Liver (tissue), 9 donors: ENCODE results near the gene ZSCAN22. TPM values are rescaled to one million over a fixed set of nuclear protein-coding genes. Genes with fewer than 3 reads are reported as not detected.

Experiments used
- DNase-seq: peaks from one replicate; pipeline ENCODE4 v3.0.0-alpha.2; 2017; ENCODE audit warnings: low spot score
- H3K27ac ChIP-seq, 2 donors: one replicate each; pipeline ENCODE4 v1.7.0; 2013; ENCODE audit warnings: inconsistent platforms in 2 of 2, low read length in 2 of 2, control low read depth in 1 of 2, low read depth in 1 of 2, mild to moderate bottlenecking in 1 of 2
- H3K27me3 ChIP-seq, 4 donors: one replicate each; pipeline versions ENCODE4 v1.6.1 to v1.7.0; 2013; ENCODE audit warnings: low read length in 3 of 4, inconsistent platforms in 1 of 4, mild to moderate bottlenecking in 1 of 4, moderate library complexity in 1 of 4; ENCODE audit not compliant: control insufficient read depth in 4 of 4, insufficient read depth in 4 of 4
- H3K36me3 ChIP-seq, 4 donors: one replicate each; pipeline versions ENCODE4 v1.6.1 to v1.7.0; 2013; ENCODE audit warnings: low read length in 3 of 4, mild to moderate bottlenecking in 3 of 4, low read depth in 1 of 4, moderate library complexity in 1 of 4; ENCODE audit not compliant: control insufficient read depth in 4 of 4, insufficient read depth in 3 of 4
- H3K4me1 ChIP-seq, 4 donors: one replicate each; pipeline versions ENCODE4 v1.6.1 to v1.7.0; 2013; ENCODE audit warnings: low read length in 3 of 4, mild to moderate bottlenecking in 3 of 4, moderate library complexity in 1 of 4; ENCODE audit not compliant: control insufficient read depth in 4 of 4, insufficient read depth in 4 of 4
- H3K4me3 ChIP-seq, 3 donors: one replicate each; pipeline versions ENCODE4 v1.6.1 to v1.7.0; 2013; ENCODE audit warnings: low read length in 3 of 3, control low read depth in 1 of 3, low read depth in 1 of 3, mild to moderate bottlenecking in 1 of 3
- H3K9ac ChIP-seq, 2 donors: one replicate each; pipeline ENCODE4 v1.7.0; 2013; ENCODE audit warnings: low read length in 2 of 2, mild to moderate bottlenecking in 2 of 2, moderate library complexity in 2 of 2, control low read depth in 1 of 2, low read depth in 1 of 2
- H3K9me3 ChIP-seq, 4 donors: one replicate each; pipeline versions ENCODE4 v1.6.1 to v1.7.0; 2013; ENCODE audit warnings: low read length in 3 of 4; ENCODE audit not compliant: control insufficient read depth in 4 of 4
- ATF3 ChIP-seq: IDR thresholded peaks from 2 replicates; pipeline ENCODE4 v1.6.1; 2016; ENCODE audit warnings: antibody characterized with exemption
- CTCF ChIP-seq: fragments of 150-350 bp; IDR thresholded peaks from 2 replicates; pipeline ENCODE4 v1.5.1; 2017; ENCODE audit warnings: improper control_type of control experiment, low read depth, low read length; ENCODE audit not compliant: missing input control
- EGR1 ChIP-seq, 2 donors: IDR thresholded peaks; 2 replicates each; pipeline ENCODE4 v1.6.1; 2016 to 2018; ENCODE audit warnings: antibody characterized with exemption in 2 of 2, low read depth in 2 of 2
- FOXA1 ChIP-seq: IDR thresholded peaks from 2 replicates; pipeline ENCODE4 v1.6.1; 2016; ENCODE audit warnings: antibody characterized with exemption
- GABPA ChIP-seq, 2 donors: IDR thresholded peaks in 1 of 2; conservative IDR thresholded peaks in 1 of 2; 2 replicates each; pipeline ENCODE4 v1.6.1; 2016; ENCODE audit warnings: antibody characterized with exemption in 2 of 2, mild to moderate bottlenecking in 1 of 2, moderate library complexity in 1 of 2
- HNF4A ChIP-seq, 2 donors: conservative IDR thresholded peaks; 2 replicates each; pipeline ENCODE4 v1.6.1; 2016; ENCODE audit warnings: antibody characterized with exemption in 2 of 2, mild to moderate bottlenecking in 2 of 2
- HNF4G ChIP-seq: IDR thresholded peaks from 2 replicates; pipeline ENCODE4 v1.6.1; 2016; ENCODE audit warnings: antibody characterized with exemption
- JUND ChIP-seq, 2 donors: IDR thresholded peaks; 2 replicates each; pipeline ENCODE4 v1.6.1; 2016; ENCODE audit warnings: antibody characterized with exemption in 2 of 2
- NR2F2 ChIP-seq: IDR thresholded peaks from 2 replicates; pipeline ENCODE4 v1.6.1; 2016; ENCODE audit warnings: antibody characterized with exemption
- REST ChIP-seq: IDR thresholded peaks from 2 replicates; pipeline ENCODE4 v1.6.1; 2016; ENCODE audit warnings: antibody characterized with exemption, mild to moderate bottlenecking
- RXRA ChIP-seq, 2 donors: IDR thresholded peaks; 2 replicates each; pipeline ENCODE4 v1.6.1; 2017 to 2018; ENCODE audit warnings: antibody characterized with exemption in 2 of 2, mild to moderate bottlenecking in 1 of 2
- SP1 ChIP-seq: IDR thresholded peaks from 2 replicates; pipeline ENCODE4 v1.6.1; 2018; ENCODE audit warnings: antibody characterized with exemption, mild to moderate bottlenecking
- ZBTB33 ChIP-seq: IDR thresholded peaks from 2 replicates; pipeline ENCODE4 v1.6.1; 2016; ENCODE audit warnings: antibody characterized with exemption
- WGBS: extraction: QIAGEN DNeasy Blood & Tissue Kit; methylation state at CpG from one replicate; pipeline ENCODE4 v1.1.7; 2013; 5-methylcytosine and 5-hydroxymethylcytosine counted together
- polyA plus RNA-seq, 2 donors: library from polyadenylated mRNA; stranded (reverse) in 1 of 2; unstranded in 1 of 2; fragments of 200-250 nt in 1 of 2; fragments of >200 nt in 1 of 2; fragmentation: Nextera tagmentation in 1 of 2; extraction: Ambion mirVana in 1 of 2; gene quantifications; one replicate each; pipeline versions ENCODE4 v1.2.1 to v1.2.3, GENCODE V29; 2013 to 2015
- total RNA-seq, 2 donors: library from RNA; depleted of rRNA; stranded (reverse); fragments of >200 nt; gene quantifications; one replicate each; pipeline ENCODE4 v1.2.3, GENCODE V29; 2014
- TF ChIP-seq, protein P1 (sequence below): IDR thresholded peaks from 2 replicates; pipeline ENCODE4 v1.6.1; 2016; ENCODE audit warnings: antibody characterized with exemption
- donor health status: healthy.
- donor health status: healthy.
- donor health status: healthy.
- donor health status: healthy.
- donor health status: healthy.

Gene ZSCAN22
- total and polyA plus RNA-seq, 4 donors = 0.88 to 3.5 (median 2.0) TPM

DNA sequence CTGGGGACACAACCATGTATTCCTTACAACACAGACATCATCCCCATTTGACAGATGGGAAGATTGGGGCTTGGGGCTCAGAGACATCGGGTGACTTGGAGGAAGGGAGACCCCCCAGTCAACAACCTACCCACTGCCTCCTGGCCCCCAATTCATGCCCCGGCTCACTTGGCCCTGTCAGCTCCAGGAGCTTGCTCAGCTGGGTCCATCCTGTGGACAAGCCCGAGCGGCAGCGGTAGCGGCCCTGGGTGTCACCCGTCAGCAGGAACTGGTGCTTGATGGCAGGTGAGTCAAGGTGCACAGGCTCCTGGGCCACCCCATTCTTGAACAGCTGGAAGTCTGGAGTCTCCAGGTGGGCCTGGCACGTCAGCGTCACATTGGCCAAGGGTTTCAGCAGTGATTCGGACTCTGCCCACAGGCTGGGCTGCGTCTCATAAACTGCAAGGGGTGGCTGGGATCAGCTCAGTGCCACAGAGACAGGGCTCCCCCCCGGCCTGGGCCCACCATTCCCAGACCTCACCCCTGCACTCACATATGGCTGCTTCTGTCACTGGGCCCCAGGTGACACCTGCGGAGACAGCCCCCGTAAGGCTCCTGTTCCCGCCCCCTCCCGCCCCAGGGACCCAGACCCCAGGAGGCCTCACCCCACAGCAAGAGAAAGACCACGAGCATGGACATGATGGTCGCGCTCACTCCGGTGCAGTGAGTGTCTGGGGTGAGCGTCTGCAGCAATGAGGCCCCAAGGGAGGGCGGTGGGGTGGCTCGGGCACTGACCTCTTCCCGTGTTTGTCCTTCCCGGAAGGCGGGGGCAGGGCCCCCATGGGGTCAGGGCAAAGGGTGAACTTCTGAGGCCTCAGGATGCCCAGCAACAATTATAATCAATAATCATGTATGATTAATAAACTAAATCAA lies 26.2 kb downstream of the ZSCAN22 start, which contains the start of gene A1BG (continued):
- TF ChIP-seq REST = peak; percentile 55

- 71% methylated on average over 15 of the region's 15 CpGs for WGBS
- TF ChIP-seq GABPA (IDR thresholded peaks at IDR 0.05 in 1 of 2, conservative IDR thresholded peaks at IDR 0.05 in 1 of 2) = peak in 1 of 2 donors; percentile 5
- no peak for TF ChIP-seq HNF4G
- TF ChIP-seq HNF4A (conservative IDR thresholded peaks at IDR 0.05) = peak in 1 of 2 donors; percentile 6
- TF ChIP-seq RXRA (IDR thresholded peaks at IDR 0.05) = peak; percentile 3 to 35
- H3K9me3 ChIP-seq = no peaks in the 10 kb centered on the region
- H3K4me1 ChIP-seq = peaks cover 23 to 78% (median 58%) of the 10 kb centered on the region in 4 donors
- H3K9ac ChIP-seq = no peak overlapping the region
- H3K36me3 ChIP-seq = no peaks in the 10 kb centered on the region
- DNase-seq = no peak
- H3K27me3 ChIP-seq = no peaks in the 10 kb centered on the region
- peak overlapping the region in 1 of 3 donors; percentile 20 for H3K4me3 ChIP-seq
- H3K27ac ChIP-seq = peak overlapping the region; percentile 3 to 14
Measured at GRCh38 chr19:58353717-58354477, 27.1 kb downstream of the ZSCAN22 start.

- DNase-seq = no peak
- no peaks in the 10 kb centered on the region for H3K27me3 ChIP-seq
- WGBS = 87% methylated on average over 6 of the region's 6 CpGs
- TF ChIP-seq CTCF (no peak), HNF4G (no peak), SP1 (no peak), NR2F2 (no peak), REST (no peak), EGR1 (IDR thresholded peaks at IDR 0.05; ENCODE audit: low read depth in 2 of 2) (no peak), JUND (IDR thresholded peaks at IDR 0.05) (no peak), ZBTB33 (no peak), RXRA (IDR thresholded peaks at IDR 0.05) (no peak), FOXA1 (no peak), GABPA (IDR thresholded peaks at IDR 0.05 in 1 of 2, conservative IDR thresholded peaks at IDR 0.05 in 1 of 2) (no peak), ATF3 (no peak), HNF4A (conservative IDR thresholded peaks at IDR 0.05) (no peak)
- TF ChIP-seq, protein P1, sequence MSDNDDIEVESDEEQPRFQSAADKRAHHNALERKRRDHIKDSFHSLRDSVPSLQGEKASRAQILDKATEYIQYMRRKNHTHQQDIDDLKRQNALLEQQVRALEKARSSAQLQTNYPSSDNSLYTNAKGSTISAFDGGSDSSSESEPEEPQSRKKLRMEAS = no peak
Measured at GRCh38 chr19:58354478-58355030, 27.8 kb downstream of the ZSCAN22 start.

More at GRCh38 chr19:58354478-58355030, 27.8 kb downstream of the ZSCAN22 start:
- peaks cover 23 to 72% (median 53%) of the 10 kb centered on the region in 4 donors for H3K4me1 ChIP-seq
- no peak overlapping the region for H3K27ac ChIP-seq
- H3K4me3 ChIP-seq = no peak overlapping the region
- H3K36me3 ChIP-seq = no peaks in the 10 kb centered on the region
- no peaks in the 10 kb centered on the region for H3K9me3 ChIP-seq
- H3K9ac ChIP-seq = no peak overlapping the region
